Liver (tissue), 3 donors: Measurements from ENCODE around the gene GADD45GIP1.

Experiments used
- EGR1 ChIP-seq, 2 donors: IDR thresholded peaks; 2 replicates each; pipeline ENCODE4 v1.6.1; 2016 to 2018; ENCODE audit warnings: antibody characterized with exemption in 2 of 2, low read depth in 2 of 2
- FOXA1 ChIP-seq: IDR thresholded peaks from 2 replicates; pipeline ENCODE4 v1.6.1; 2016; ENCODE audit warnings: antibody characterized with exemption
- GABPA ChIP-seq, 2 donors: IDR thresholded peaks in 1 of 2; conservative IDR thresholded peaks in 1 of 2; 2 replicates each; pipeline ENCODE4 v1.6.1; 2016; ENCODE audit warnings: antibody characterized with exemption in 2 of 2, mild to moderate bottlenecking in 1 of 2, moderate library complexity in 1 of 2
- HNF4G ChIP-seq: IDR thresholded peaks from 2 replicates; pipeline ENCODE4 v1.6.1; 2016; ENCODE audit warnings: antibody characterized with exemption
- RAD21 ChIP-seq, 2 donors: IDR thresholded peaks; 2 replicates each; pipeline ENCODE4 v1.6.1; 2016; ENCODE audit warnings: antibody characterized with exemption in 2 of 2, mild to moderate bottlenecking in 2 of 2
- TAF1 ChIP-seq: conservative IDR thresholded peaks from 2 replicates; pipeline ENCODE4 v1.6.1; 2016; ENCODE audit warnings: antibody characterized with exemption, mild to moderate bottlenecking
- YY1 ChIP-seq: IDR thresholded peaks from 2 replicates; pipeline ENCODE4 v1.6.1; 2016; ENCODE audit warnings: antibody characterized with exemption, mild to moderate bottlenecking
- TF ChIP-seq, protein P1 (sequence below): fragments of 150-350 bp; IDR thresholded peaks from 2 replicates; pipeline ENCODE4 v1.5.1; 2017; ENCODE audit warnings: improper control_type of control experiment, low read depth, low read length; ENCODE audit not compliant: missing input control
- TF ChIP-seq, protein P2 (sequence below): IDR thresholded peaks from 2 replicates; pipeline ENCODE4 v1.6.1; 2016; ENCODE audit warnings: antibody characterized with exemption
- TF ChIP-seq, protein P3 (sequence below): IDR thresholded peaks from 2 replicates; pipeline ENCODE4 v1.6.1; 2016; ENCODE audit warnings: antibody characterized with exemption
- donor health status: healthy.
- donor health status: healthy.

DNA sequence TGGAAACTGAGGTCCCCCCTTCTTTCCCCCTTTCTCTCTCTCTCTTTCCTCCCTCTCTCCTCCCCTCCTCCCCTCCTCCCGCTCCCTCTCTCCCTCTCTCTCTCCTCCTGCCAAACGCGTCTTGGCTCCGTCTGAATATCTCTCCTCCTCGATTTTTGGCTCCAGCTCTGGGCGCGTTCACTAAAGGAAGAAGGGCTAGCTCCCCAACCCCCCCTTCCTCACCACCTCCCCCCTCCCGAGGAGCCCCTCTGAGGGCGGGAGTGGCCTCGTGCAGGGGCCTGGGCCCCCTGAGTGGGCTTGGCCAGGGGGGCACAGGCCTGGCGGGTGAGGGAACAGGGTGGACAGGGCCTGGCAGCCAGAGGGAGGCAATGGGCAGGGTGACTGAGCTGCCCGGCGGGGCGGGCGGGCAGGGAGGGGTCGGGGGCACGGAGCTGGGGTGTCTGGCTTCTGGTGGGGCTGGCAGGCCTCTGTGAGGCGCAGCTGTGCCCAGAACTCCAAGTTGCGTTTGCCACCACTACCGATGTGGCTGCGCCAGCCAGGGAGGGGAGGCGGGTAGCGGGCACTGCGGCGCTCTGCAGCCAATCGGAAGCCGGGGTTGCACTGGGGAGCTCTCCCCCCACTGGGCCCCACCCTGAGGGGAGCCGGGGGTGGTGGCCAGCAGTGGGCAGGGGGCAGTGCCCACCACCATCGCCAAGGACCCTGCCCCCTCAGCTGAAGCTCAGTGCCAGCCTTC, 45.3 kb upstream of the GADD45GIP1 start:
- TF ChIP-seq YY1 (no peak), FOXA1 (no peak), EGR1 (IDR thresholded peaks at IDR 0.05; ENCODE audit: low read depth in 2 of 2) (no peak), TAF1 (no peak), GABPA (IDR thresholded peaks at IDR 0.05 in 1 of 2, conservative IDR thresholded peaks at IDR 0.05 in 1 of 2) (no peak), RAD21 (IDR thresholded peaks at IDR 0.05) (no peak), HNF4G (no peak)
- TF ChIP-seq, protein P1, sequence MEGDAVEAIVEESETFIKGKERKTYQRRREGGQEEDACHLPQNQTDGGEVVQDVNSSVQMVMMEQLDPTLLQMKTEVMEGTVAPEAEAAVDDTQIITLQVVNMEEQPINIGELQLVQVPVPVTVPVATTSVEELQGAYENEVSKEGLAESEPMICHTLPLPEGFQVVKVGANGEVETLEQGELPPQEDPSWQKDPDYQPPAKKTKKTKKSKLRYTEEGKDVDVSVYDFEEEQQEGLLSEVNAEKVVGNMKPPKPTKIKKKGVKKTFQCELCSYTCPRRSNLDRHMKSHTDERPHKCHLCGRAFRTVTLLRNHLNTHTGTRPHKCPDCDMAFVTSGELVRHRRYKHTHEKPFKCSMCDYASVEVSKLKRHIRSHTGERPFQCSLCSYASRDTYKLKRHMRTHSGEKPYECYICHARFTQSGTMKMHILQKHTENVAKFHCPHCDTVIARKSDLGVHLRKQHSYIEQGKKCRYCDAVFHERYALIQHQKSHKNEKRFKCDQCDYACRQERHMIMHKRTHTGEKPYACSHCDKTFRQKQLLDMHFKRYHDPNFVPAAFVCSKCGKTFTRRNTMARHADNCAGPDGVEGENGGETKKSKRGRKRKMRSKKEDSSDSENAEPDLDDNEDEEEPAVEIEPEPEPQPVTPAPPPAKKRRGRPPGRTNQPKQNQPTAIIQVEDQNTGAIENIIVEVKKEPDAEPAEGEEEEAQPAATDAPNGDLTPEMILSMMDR = no peak
- TF ChIP-seq, protein P2, sequence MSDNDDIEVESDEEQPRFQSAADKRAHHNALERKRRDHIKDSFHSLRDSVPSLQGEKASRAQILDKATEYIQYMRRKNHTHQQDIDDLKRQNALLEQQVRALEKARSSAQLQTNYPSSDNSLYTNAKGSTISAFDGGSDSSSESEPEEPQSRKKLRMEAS = no peak
- TF ChIP-seq, protein P3, sequence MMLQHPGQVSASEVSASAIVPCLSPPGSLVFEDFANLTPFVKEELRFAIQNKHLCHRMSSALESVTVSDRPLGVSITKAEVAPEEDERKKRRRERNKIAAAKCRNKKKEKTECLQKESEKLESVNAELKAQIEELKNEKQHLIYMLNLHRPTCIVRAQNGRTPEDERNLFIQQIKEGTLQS = no peak
